Psoas muscle (tissue), 8 donors: ENCODE data around the gene HCCS. TPM values are rescaled to one million over a fixed set of nuclear protein-coding genes. Genes with fewer than 3 reads are reported as not detected.
"Not testable (repeated sequence)": the region's sequence is repeated elsewhere in the genome, so short reads cannot be mapped to it uniquely, and the experiment has no call there.

Experiments
- ATAC-seq, 4 donors: fragments of 200-7000 bp; cut with Tn5 transposase; one replicate each; pipeline ENCODE4 v1.9.1; 2020; ENCODE audit warnings: moderate library complexity in 3 of 4, mild to moderate bottlenecking in 2 of 4
- DNase-seq, 2 donors: peaks; one replicate each; pipeline ENCODE4 v3.0.0-alpha.2; 2020
- H3K27ac ChIP-seq: fragments of 200-600 bp; one replicate; pipeline ENCODE4 v1.8.0; 2022
- H3K27me3 ChIP-seq, 3 donors: fragments of 200-600 bp in 1 of 3; one replicate each; pipeline versions ENCODE4 v1.6.1 to v1.8.0; 2013 to 2022; ENCODE audit warnings: low read length in 2 of 3, mild to moderate bottlenecking in 2 of 3, moderate library complexity in 1 of 3; ENCODE audit not compliant: insufficient read depth in 3 of 3
- H3K36me3 ChIP-seq, 2 donors: fragments of 200-600 bp in 1 of 2; one replicate each; pipeline versions ENCODE4 v1.6.1 to v1.8.0; 2013 to 2022; ENCODE audit warnings: low read depth in 1 of 2, mild to moderate bottlenecking in 1 of 2, moderate library complexity in 1 of 2; ENCODE audit not compliant: insufficient read depth in 1 of 2
- H3K4me1 ChIP-seq: fragments of 200-600 bp; one replicate; pipeline ENCODE4 v1.8.0; 2022
- H3K4me3 ChIP-seq: fragments of 200-600 bp; one replicate; pipeline ENCODE4 v1.8.0; 2022; ENCODE audit warnings: mild to moderate bottlenecking
- H3K9me3 ChIP-seq: fragments of 200-600 bp; one replicate; pipeline ENCODE4 v1.8.0; 2022
- CTCF ChIP-seq: fragments of 200-600 bp; IDR thresholded peaks from one replicate; pipeline ENCODE4 v1.8.0; 2022; ENCODE audit warnings: antibody characterized with exemption
- WGBS, 3 donors: extraction: QIAGEN DNeasy Blood & Tissue Kit; methylation state at CpG; one replicate each; pipeline versions ENCODE4 v1.1.6 to v1.1.7; 2013; 5-methylcytosine and 5-hydroxymethylcytosine counted together
- intact Hi-C, 2 donors: fragments of 100-400 bp; cut with DNase I; formaldehyde crosslinking; loops; one replicate each; pipeline versions ENCODE4 v1.11.0 to v1.14.2; 2022
- polyA plus RNA-seq, 3 donors: library from polyadenylated mRNA; stranded (reverse); fragments of 200-250 nt; gene quantifications; one replicate each; pipeline ENCODE4 v1.2.3, GENCODE V29; 2013
- total RNA-seq, 4 donors: library from RNA; stranded (reverse); fragmentation: NEBNext Ultra II Directional in 2 of 4; extraction: Animal tissue kit (Norgen Biotek cat#: 25700) in 2 of 4; gene quantifications; one replicate each; pipeline versions ENCODE4 v1.2.1 to v1.2.4, GENCODE V29; 2021 to 2023
- donor health status: healthy with polysubstance abuse.
- donor health status: DM: no; HTN: no; CAD: no; lungs with moderate emphysema.
- donor health status: Bipolar disorder and iron deficiency.
- donor health status: healthy.
- donor health status: DM: yes; HTN: yes; CAD: no.
- donor health status: DM: no; HTN: no; CAD: no.
- donor health status: DM: no; HTN: no; CAD: no.
- donor health status: DM: yes; HTN: yes; CAD: no.

The HCCS gene
- total and polyA plus RNA-seq, 7 donors = 32.6 to 91.6 (median 53.8) TPM

GRCh38 chrX:11113731-11114130, 2.6 kb downstream of the HCCS start:
- peaks cover 0 to 4% (median 0%) of the 10 kb centered on the region in 3 donors for H3K27me3 ChIP-seq
- H3K4me1 ChIP-seq = no peaks in the 10 kb centered on the region
- no peak overlapping the region for H3K4me3 ChIP-seq
- TF ChIP-seq CTCF = no peak
- no peak for ATAC-seq
- intact Hi-C loops = no loop called here
- no peak for DNase-seq
- peaks cover 3 to 55% of the 10 kb centered on the region in 2 donors for H3K36me3 ChIP-seq
- no peak overlapping the region for H3K27ac ChIP-seq
- H3K9me3 ChIP-seq = no peaks in the 10 kb centered on the region

- DNase-seq = no peak
- no peaks in the 10 kb centered on the region for H3K4me1 ChIP-seq
- H3K27ac ChIP-seq = no peak overlapping the region
- WGBS, 3 donors = 80 to 94% (median 92%) methylated on average over 3 of the region's 3 CpGs
- intact Hi-C loops = no loop called here
- no peaks in the 10 kb centered on the region for H3K9me3 ChIP-seq
- H3K27me3 ChIP-seq = no peaks in the 10 kb centered on the region
- H3K36me3 ChIP-seq = peaks cover 7 to 88% of the 10 kb centered on the region in 2 donors
- no peak overlapping the region for H3K4me3 ChIP-seq
- TF ChIP-seq CTCF = no peak
- no peak for ATAC-seq
Observed at GRCh38 chrX:11117745-11118144, 6.6 kb downstream of the HCCS start.

- H3K4me3 ChIP-seq = no peak overlapping the region
- no peaks in the 10 kb centered on the region for H3K4me1 ChIP-seq
- 70 to 77% (median 74%) methylated on average over 8 of the region's 8 CpGs for WGBS, 3 donors
- peaks cover 4 to 76% of the 10 kb centered on the region in 2 donors for H3K36me3 ChIP-seq
- DNase-seq (no peak), ATAC-seq (no peak)
- H3K27me3 ChIP-seq = no peaks in the 10 kb centered on the region
- intact Hi-C loops = no loop called here
- TF ChIP-seq CTCF = no peak
- H3K9me3 ChIP-seq = no peaks in the 10 kb centered on the region
- H3K27ac ChIP-seq = no peak overlapping the region
Observed at GRCh38 chrX:11119313-11119943, 8.3 kb downstream of the HCCS start.

GRCh38 chrX:11123087-11123486, 12.0 kb downstream of the HCCS start:
- DNase-seq, H3K27ac ChIP-seq, H3K4me1 ChIP-seq, H3K9me3 ChIP-seq, H3K27me3 ChIP-seq, H3K4me3 ChIP-seq, intact Hi-C loops, ATAC-seq: not testable (repeated sequence)
- 83 to 100% (median 97%) methylated on average over 2 to 6 of the region's 6 CpGs for WGBS, 3 donors
- H3K36me3 ChIP-seq = peaks cover 4 to 39% of the 10 kb centered on the region in 2 donors

- DNase-seq (no peak), ATAC-seq (no peak)
- intact Hi-C loops = no loop called here
- no peaks in the 10 kb centered on the region for H3K9me3 ChIP-seq
- peaks cover 4 to 29% of the 10 kb centered on the region in 2 donors for H3K36me3 ChIP-seq
- H3K27me3 ChIP-seq = no peaks in the 10 kb centered on the region
- H3K27ac ChIP-seq = no peak overlapping the region
- H3K4me3 ChIP-seq = no peak overlapping the region
- H3K4me1 ChIP-seq = no peaks in the 10 kb centered on the region
- WGBS, 3 donors = 60 to 64% (median 63%) methylated on average over 2 of the region's 2 CpGs
- no peak for TF ChIP-seq CTCF
Observed at GRCh38 chrX:11124112-11124511, 13.0 kb downstream of the HCCS start.
